T-helper 1 cell treated with Interleukin-12 subunit alpha and Interleukin-12 subunit beta and Interleukin-4 antibody, amounts not matched to agents 30 ng/mL and 1 ng/mL, for 36 hours (primary cell): Measurements from ENCODE around the gene FBXO47. TPM values are rescaled to one million over a fixed set of nuclear protein-coding genes. Genes with fewer than 3 reads are reported as not detected.
"Not testable (repeated sequence)": the region's sequence is repeated elsewhere in the genome, so short reads cannot be mapped to it uniquely, and the experiment has no call there.

Experiments used
- intact Hi-C: fragments of 100-400 bp; cut with micrococcal nuclease; formaldehyde crosslinking; loops from one replicate; pipeline ENCODE4 v1.15.1; 2024
- total RNA-seq: library from RNA; stranded (reverse); gene quantifications from 2 replicates; pipeline ENCODE4 v1.2.3, GENCODE V29; 2022

Gene FBXO47
- total RNA-seq, 1 donor from 2014 or later = not detected

DNA sequence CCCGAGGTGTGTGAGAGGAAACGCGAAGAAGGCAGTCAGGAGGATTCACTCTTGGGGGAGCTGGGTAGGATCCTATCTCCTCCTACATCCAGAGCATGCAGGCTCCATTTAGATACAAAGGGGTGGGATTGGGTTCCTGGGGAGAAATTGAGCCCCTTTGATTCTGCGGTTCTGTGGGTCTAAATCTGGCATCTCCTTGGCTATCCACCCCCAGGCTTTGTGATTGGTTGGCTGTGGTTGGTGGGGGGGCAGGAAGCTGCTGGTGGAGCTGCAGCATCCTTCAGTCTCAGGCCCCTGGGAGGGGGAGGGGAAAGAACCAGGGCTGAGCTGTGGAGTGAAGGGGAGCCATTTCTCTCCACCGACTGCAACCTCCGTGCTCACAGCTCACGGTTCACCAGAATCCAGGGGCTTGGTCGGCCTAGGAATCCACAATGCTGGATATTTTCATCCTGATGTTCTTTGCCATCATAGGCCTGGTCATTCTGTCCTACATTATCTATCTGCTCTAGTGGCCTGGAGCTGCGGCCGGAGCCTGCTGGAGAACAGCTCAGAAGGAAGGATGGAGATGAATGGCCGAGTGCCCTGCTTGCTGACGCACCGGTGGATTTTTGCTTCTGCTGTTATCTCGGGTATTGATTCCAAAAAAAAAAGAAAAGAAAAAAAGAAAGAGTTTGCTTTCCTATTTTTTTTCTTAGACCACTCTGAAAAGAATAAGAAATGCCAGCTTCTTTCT is 41.8 kb downstream of the FBXO47 start, which contains the start of gene LASP1NB:
Gene LASP1NB, plus strand, starts transcription at position 352 of the 733 bp plus-strand sequence.
- intact Hi-C loops = loop anchor here (2.0 kb wide), 1 partner anchor 55 kb away; the partner anchor contains the start of gene LASP1

DNA sequence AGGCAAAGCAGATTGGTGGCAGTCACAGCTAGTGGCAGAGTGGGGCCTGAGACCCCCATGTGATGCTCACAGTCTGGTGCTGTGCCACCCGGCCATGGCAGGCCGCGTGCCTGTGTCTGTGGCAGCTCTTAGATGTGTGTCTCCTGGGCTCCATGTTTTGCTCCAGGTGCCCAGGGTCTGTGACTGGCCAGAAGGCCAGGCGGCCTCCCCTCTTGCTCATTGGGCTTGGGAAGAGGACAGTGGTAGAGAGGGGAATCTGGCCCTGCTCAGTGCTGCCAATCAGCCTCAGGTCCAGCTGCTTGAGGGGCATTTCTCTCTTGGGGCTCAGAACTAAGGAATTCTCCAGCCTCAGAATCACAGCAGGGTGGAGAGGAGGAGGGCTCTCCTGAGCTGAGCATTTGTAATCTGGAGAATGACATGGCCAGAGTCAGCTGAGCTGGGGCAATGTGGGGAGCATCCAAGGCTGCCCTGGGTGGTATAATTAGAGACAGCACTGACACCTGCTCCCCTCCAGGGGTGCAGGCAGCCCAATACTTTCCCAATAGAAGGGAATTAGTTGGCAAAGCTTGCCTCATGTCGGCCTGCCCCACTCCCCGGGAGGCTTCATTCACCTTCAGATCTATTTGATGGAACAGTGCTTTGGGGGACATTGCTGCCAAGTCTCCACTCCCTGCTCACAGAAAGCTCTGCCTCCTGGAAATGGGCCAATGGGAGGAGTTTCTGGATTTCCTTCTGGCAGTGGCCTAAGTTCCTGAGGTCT is 44.5 kb downstream of the FBXO47 start:
- intact Hi-C loops = no loop called here

DNA sequence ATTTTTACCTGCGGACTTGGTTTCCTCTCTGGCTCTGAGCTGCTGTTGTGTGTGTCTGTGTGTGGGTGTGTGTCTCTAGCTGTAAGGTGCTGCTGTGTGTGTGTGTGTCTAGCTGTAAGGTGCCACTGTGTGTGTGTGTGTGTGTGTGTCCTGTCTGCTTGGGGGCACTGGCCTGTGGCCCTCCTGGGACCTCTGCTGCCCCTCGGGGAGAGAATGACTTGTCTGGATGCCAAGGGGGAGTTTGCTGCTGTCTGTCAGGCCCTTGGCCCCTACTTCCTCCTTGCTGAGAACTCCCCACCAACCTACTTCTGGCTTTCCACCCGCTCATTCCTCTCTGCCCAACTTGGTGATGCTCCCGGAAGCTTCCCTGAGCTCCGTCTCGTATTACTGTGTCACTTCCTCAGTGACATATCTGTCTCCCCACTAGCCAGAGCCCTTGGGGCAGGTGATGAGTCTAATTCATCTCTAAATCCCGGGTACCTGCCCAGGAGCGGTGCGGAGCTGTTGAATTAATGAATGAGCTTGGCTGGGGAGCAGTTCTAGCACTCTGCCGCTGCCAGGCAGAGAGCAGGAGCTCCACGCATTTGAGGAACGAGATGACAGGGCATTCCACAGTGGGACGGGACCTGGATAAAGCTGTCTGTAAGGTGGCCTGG is 45.3 kb downstream of the FBXO47 start:
- intact Hi-C loops = no loop called here

DNA sequence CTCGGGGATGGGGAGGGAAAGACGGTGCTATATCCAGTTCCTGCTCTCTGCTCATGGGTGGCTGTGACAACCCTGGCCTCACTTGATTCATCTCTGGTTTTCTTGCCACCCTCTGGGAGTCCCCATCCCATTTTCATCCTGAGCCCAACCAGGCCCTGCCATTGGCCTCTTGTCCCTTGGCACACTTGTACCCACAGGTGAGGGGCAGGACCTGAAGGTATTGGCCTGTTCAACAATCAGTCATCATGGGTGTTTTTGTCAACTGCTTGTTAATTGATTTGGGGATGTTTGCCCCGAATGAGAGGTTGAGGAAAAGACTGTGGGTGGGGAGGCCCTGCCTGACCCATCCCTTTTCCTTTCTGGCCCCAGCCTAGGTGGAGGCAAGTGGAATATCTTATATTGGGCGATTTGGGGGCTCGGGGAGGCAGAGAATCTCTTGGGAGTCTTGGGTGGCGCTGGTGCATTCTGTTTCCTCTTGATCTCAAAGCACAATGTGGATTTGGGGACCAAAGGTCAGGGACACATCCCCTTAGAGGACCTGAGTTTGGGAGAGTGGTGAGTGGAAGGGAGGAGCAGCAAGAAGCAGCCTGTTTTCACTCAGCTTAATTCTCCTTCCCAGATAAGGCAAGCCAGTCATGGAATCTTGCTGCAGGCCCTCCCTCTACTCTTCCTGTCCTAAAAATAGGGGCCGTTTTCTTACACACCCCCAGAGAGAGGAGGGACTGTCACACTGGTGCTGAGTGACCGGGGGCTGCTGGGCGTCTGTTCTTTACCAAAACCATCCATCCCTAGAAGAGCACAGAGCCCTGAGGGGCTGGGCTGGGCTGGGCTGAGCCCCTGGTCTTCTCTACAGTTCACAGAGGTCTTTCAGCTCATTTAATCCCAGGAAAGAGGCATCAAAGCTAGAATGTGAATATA is 46.6 kb downstream of the FBXO47 start:
- intact Hi-C loops = no loop called here

DNA sequence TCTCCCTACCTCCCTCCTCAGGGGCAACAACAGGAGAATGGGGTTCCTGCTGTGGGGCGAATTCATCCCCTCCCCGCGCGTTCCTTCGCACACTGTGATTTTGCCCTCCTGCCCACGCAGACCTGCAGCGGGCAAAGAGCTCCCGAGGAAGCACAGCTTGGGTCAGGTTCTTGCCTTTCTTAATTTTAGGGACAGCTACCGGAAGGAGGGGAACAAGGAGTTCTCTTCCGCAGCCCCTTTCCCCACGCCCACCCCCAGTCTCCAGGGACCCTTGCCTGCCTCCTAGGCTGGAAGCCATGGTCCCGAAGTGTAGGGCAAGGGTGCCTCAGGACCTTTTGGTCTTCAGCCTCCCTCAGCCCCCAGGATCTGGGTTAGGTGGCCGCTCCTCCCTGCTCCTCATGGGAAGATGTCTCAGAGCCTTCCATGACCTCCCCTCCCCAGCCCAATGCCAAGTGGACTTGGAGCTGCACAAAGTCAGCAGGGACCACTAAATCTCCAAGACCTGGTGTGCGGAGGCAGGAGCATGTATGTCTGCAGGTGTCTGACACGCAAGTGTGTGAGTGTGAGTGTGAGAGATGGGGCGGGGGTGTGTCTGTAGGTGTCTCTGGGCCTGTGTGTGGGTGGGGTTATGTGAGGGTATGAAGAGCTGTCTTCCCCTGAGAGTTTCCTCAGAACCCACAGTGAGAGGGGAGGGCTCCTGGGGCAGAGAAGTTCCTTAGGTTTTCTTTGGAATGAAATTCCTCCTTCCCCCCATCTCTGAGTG is 47.7 kb downstream of the FBXO47 start:
- intact Hi-C loops = no loop called here

DNA sequence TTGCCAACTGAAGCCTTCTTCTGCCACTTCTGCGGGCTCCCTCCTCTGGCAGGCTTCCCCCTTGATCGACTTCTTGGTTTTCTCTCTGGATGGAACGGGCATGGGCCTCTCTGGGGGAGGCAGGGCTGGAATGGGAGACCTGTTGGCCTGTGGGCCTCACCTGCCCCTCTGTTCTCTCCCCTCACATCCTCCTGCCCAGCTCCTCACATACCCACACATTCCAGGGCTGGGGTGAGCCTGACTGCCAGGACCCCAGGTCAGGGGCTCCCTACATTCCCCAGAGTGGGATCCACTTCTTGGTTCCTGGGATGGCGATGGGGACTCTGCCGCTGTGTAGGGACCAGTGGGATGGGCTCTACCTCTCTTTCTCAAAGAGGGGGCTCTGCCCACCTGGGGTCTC is 48.3 kb downstream of the FBXO47 start:
- intact Hi-C loops = no loop called here

DNA sequence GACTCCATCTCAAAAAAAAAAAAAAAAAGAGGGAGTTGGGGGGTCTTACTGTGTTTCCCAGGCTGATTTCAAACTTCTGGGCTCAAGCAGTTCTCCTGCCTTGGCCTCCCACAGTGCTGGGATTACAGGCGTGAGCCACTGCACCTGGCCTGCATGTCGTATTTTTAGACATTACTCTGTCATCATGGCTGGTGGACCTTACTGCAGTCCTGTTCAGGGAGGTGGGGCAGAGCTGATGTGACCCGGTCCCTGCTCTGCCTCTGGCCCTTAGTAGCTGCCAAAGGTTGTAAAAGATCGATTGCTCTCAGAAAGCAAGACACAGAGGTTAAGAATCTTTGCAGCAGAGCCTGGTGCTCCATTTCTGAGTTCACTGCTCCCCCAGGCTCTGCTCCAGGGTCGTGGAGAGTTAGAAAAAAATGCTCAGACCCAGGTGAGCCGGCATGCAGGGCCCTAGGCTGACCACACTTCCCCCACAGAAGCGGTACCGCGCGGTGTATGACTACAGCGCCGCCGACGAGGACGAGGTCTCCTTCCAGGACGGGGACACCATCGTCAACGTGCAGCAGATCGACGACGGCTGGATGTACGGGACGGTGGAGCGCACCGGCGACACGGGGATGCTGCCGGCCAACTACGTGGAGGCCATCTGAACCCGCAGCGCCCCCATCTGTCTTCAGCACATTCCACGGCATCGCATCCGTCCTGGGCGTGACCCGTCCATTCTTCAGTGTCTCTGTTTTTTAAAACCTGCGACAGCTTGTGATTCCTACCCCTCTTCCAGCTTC is 48.9 kb downstream of the FBXO47 start:
- intact Hi-C loops = no loop called here

GRCh38 chr17:38917259-38917658 is 49.9 kb downstream of the FBXO47 start:
- intact Hi-C loops = no loop called here

GRCh38 chr17:38916771-38917170 is 50.4 kb downstream of the FBXO47 start:
- intact Hi-C loops = no loop called here

- intact Hi-C loops = no loop called here
Observed at GRCh38 chr17:38915639-38915995, 51.6 kb downstream of the FBXO47 start.

- intact Hi-C loops = no loop called here
Observed at GRCh38 chr17:38914741-38915638, 52.2 kb downstream of the FBXO47 start.

- intact Hi-C loops = no loop called here
Observed at GRCh38 chr17:38912221-38912813, 54.9 kb downstream of the FBXO47 start.

DNA sequence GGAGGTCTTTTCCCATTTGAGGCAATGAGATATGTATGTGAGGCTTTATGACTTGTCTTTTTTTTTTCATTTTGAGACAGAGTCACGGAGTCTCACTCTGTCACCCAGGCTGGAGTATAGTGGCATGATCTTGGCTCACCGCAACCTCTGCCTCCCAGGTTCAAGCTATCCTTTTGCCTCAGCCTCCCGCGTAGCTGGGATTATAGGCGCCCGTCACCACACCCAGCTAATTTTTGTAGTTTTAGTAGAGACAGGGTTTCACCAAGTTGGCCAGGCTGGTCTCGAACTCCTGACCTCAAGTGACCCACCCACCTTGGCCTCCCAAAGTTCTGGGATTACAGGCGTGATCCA is 55.5 kb downstream of the FBXO47 start:
- intact Hi-C loops = not testable (repeated sequence)

DNA sequence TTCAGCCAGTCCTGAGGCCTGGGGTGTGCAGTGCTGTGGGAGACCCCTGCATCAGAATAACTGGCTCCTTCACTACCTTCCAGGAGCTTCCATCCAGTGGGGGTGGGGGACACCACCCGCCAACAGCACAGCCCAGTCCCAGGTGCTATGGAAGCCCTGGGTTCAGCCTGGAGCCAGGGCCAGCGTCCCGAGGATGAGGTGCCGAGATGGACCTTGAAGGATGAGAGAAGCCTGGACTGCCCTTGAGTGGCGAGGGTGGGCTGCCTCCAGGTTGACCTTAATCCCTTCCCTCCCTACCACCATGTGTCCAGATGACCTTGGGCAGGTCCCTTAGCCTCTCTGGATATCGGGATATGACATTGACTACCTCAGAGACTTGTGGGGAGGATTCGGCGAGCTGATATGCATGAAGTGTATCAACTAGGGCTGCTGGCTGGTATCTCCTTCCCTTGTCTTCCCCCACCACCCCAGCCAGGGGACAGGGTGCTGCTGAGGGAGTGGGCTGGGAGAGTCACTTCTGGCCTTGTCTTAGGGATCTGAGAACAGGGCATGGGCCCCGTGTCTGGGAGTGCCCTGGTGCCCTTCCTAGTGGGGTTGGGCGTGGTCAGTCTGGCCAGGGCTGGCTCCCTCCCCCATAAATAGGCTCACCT is 56.0 kb downstream of the FBXO47 start:
- intact Hi-C loops = no loop called here

GRCh38 chr17:38910325-38910724 is 56.9 kb downstream of the FBXO47 start:
- intact Hi-C loops = no loop called here

GRCh38 chr17:38908676-38909181 is 58.5 kb downstream of the FBXO47 start:
- intact Hi-C loops = no loop called here

DNA sequence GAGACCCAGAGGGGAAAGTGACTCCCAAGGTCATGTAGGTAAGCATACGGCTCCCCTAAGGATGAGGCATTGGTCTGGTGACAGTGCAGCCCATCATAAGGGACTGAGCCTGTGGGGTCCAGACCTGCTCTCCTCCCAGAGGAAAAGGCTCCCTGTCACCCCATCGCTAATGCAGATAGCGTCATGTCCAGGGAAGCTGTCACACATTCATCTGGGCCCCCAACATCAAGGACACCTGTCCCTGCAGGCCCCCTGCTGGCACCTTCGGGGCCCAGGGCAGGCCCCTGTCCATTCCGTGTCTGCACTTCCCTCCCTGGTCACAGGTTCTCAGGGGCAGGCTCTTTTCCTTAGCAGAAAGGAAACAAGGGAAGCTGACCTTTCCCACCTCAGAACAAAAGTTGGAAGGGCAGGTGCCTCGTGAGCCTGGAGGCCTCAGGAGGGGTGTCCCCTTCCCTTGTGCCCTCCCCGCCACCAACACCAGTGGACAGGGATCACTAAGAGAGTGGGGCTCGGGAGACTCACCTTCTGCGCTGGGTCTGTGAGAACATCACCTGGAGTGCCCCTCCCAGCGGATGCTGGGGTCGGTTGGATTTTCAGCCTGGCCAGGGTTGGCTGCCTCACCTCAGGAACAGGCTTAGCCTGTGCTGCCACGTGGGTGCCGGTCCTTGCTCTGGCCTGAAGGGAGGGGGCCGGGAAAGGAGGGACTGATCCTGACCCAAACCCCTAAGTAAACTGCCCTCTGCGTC is 59.1 kb downstream of the FBXO47 start:
- intact Hi-C loops = no loop called here
